Muscle layer of duodenum (tissue), 2 donors: ENCODE data around the gene TFIP11.

Experiments used
- H3K27ac ChIP-seq: one replicate; pipeline ENCODE4 v1.7.0; 2013; ENCODE audit warnings: mild to moderate bottlenecking, low read length
- H3K27me3 ChIP-seq: one replicate; pipeline ENCODE4 v1.7.0; 2013; ENCODE audit warnings: low read depth, mild to moderate bottlenecking, control low read depth, low read length
- H3K36me3 ChIP-seq, 2 donors: one replicate each; pipeline ENCODE4 v1.7.0; 2013; ENCODE audit warnings: low read length in 2 of 2, control low read depth in 1 of 2, mild to moderate bottlenecking in 1 of 2; ENCODE audit not compliant: insufficient read depth in 2 of 2, control insufficient read depth in 1 of 2
- H3K4me1 ChIP-seq, 2 donors: one replicate each; pipeline ENCODE4 v1.7.0; 2013; ENCODE audit warnings: low read length in 2 of 2, mild to moderate bottlenecking in 2 of 2, control low read depth in 1 of 2, moderate library complexity in 1 of 2; ENCODE audit not compliant: insufficient read depth in 2 of 2, control insufficient read depth in 1 of 2
- H3K4me3 ChIP-seq, 2 donors: one replicate each; pipeline ENCODE4 v1.7.0; 2013; ENCODE audit warnings: low read length in 2 of 2, low read depth in 1 of 2, mild to moderate bottlenecking in 1 of 2
- H3K9me3 ChIP-seq, 2 donors: one replicate each; pipeline ENCODE4 v1.7.0; 2013; ENCODE audit warnings: low read length in 2 of 2, control low read depth in 1 of 2, mild to moderate bottlenecking in 1 of 2; ENCODE audit not compliant: control insufficient read depth in 1 of 2
- donor health status: healthy.

Gene TFIP11

GRCh38 chr22:26524870-26525269, 12.6 kb upstream of the TFIP11 start:
- Histone ChIP-seq H3K27ac (no peak overlapping the region), H3K36me3 (peaks cover 12 to 19% of the 10 kb centered on the region in 2 donors), H3K4me3 (no peak overlapping the region), H3K9me3 (no peaks in the 10 kb centered on the region), H3K27me3 (no peaks in the 10 kb centered on the region), H3K4me1 (no peaks in the 10 kb centered on the region)

- no peak overlapping the region for H3K4me3 ChIP-seq
- H3K9me3 ChIP-seq: no peaks in the 10 kb centered on the region
- no peaks in the 10 kb centered on the region for H3K27me3 ChIP-seq
- H3K4me1 ChIP-seq: no peaks in the 10 kb centered on the region
- H3K36me3 ChIP-seq: peaks cover 5 to 12% of the 10 kb centered on the region in 2 donors
- no peak overlapping the region for H3K27ac ChIP-seq
Measured at GRCh38 chr22:26522592-26522991, 10.3 kb upstream of the TFIP11 start.

GRCh38 chr22:26522012-26522411, 9.7 kb upstream of the TFIP11 start:
- Histone ChIP-seq H3K4me3 (no peak overlapping the region), H3K4me1 (no peaks in the 10 kb centered on the region), H3K27ac (no peak overlapping the region), H3K36me3 (peaks cover 0 to 8% of the 10 kb centered on the region in 2 donors), H3K9me3 (no peaks in the 10 kb centered on the region), H3K27me3 (no peaks in the 10 kb centered on the region)

GRCh38 chr22:26517429-26517828, 5.2 kb upstream of the TFIP11 start:
- Histone ChIP-seq H3K4me3 (no peak overlapping the region), H3K27me3 (no peaks in the 10 kb centered on the region), H3K4me1 (peaks cover 7 to 8% of the 10 kb centered on the region in 2 donors), H3K27ac (no peak overlapping the region), H3K36me3 (no peaks in the 10 kb centered on the region), H3K9me3 (no peaks in the 10 kb centered on the region)

DNA sequence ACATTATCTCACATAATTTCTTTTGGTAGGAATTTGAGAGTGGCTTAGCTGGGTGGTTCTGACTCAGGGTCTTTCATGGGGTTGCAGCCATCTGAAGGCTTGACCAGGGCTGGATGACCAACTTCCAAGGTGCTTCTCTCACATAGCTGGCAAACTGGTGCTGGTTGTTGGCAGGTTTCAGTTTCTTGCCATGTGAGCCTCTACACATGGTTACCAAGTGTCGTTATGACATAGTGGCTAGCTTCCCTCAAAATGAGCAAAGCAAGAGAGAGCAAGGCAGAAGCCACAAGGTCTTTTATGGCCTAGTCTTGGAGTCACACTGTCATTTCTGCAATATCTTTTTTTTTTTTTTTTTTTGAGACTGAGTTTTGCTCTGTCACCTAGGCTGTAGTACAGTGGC, 4.2 kb upstream of the TFIP11 start:
- peaks cover 10 to 13% of the 10 kb centered on the region in 2 donors for H3K4me1 ChIP-seq
- H3K9me3 ChIP-seq: no peaks in the 10 kb centered on the region
- H3K27me3 ChIP-seq: no peaks in the 10 kb centered on the region
- no peaks in the 10 kb centered on the region for H3K36me3 ChIP-seq
- H3K4me3 ChIP-seq: no peak overlapping the region
- no peak overlapping the region for H3K27ac ChIP-seq

DNA sequence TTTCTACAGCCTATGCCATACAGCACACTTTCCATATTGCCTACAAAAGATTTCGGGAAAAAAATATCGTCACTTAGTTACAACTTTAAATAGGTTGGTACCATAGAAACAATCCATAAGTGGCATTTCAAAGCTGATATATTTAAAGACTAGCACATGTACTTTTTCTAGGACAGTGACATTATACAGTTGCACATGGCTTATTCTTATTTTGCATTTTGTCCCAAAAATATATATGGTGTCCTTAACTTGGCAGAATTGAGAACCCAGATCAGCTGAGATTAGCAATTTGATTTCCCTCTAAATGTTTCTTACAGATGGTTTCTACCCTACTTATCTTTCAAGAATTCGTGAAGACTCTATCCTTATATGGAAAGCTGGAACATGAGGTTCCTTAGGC, 3.7 kb upstream of the TFIP11 start:
- no peaks in the 10 kb centered on the region for H3K9me3 ChIP-seq
- H3K4me3 ChIP-seq: no peak overlapping the region
- peaks cover 12 to 18% of the 10 kb centered on the region in 2 donors for H3K4me1 ChIP-seq
- H3K27me3 ChIP-seq: no peaks in the 10 kb centered on the region
- no peaks in the 10 kb centered on the region for H3K36me3 ChIP-seq
- H3K27ac ChIP-seq: no peak overlapping the region

DNA sequence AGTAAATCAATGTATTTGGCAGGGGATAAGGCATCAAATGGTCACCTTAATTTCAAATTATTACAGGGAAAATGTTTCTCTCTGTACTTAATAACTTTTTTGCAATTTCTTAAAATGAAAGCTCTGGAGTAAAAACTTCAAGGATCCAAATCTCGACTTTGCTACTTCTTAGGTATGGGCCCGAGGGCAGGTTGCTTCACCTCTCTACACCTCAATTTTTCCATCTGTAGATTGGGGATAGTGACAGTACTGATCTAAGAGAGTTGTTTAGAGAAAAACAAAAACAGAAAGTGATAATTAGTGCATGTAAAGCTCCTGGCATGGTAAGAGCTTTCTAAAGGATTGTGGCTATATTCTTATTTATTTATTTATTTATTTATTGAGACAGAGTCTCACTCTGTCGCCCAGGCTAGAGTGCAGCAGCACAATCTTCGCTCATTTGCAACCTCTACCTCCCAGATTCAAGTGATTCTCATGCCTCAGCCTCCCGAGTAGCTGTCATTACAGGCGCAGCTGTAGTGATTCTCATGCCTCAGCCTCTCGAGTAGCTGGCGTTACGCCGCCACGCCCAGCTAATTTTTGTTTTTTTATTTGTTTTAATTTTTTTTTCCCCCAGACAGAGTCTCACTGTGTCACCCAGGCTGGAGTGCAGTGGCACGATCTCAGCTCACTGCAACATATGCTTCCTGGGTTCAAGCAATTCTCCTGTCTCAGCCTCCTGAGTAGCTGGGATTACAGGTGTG, 2.3 kb upstream of the TFIP11 start:
- no peaks in the 10 kb centered on the region for H3K27me3 ChIP-seq
- no peak overlapping the region for H3K27ac ChIP-seq
- H3K9me3 ChIP-seq: no peaks in the 10 kb centered on the region
- no peak overlapping the region for H3K4me3 ChIP-seq
- H3K4me1 ChIP-seq: peaks cover 12 to 23% of the 10 kb centered on the region in 2 donors
- peaks cover 9 to 11% of the 10 kb centered on the region in 2 donors for H3K36me3 ChIP-seq

GRCh38 chr22:26513838-26514237, 1.6 kb upstream of the TFIP11 start:
- Histone ChIP-seq H3K4me3 (no peak overlapping the region), H3K27me3 (no peaks in the 10 kb centered on the region), H3K9me3 (no peaks in the 10 kb centered on the region), H3K27ac (no peak overlapping the region), H3K36me3 (peaks cover 15 to 18% of the 10 kb centered on the region in 2 donors), H3K4me1 (peaks cover 12 to 23% of the 10 kb centered on the region in 2 donors)

DNA sequence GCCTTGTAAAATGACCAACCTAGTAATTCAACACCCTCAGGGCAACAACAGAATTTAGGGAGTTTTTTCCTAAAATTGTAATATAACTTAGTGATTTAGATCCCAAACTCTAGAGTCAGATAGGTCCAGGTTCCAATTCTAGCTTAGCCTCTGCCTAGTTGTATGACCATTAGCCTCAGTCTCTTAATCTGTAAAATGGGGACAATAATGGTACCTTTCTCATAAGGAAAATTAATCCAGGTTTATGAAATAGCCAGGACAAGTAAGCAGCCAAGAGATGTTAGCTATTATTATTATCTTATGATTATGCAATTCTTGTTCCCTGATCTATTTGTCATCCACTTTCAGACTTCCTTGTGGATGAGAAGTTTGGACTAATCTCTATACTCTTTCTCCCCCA, 4.1 kb downstream of the TFIP11 start:
- H3K4me3 ChIP-seq: no peak overlapping the region
- no peaks in the 10 kb centered on the region for H3K27me3 ChIP-seq
- H3K27ac ChIP-seq: no peak overlapping the region
- H3K36me3 ChIP-seq: peaks cover 53 to 68% of the 10 kb centered on the region in 2 donors
- H3K9me3 ChIP-seq: no peaks in the 10 kb centered on the region
- H3K4me1 ChIP-seq: peaks cover 7 to 19% of the 10 kb centered on the region in 2 donors

DNA sequence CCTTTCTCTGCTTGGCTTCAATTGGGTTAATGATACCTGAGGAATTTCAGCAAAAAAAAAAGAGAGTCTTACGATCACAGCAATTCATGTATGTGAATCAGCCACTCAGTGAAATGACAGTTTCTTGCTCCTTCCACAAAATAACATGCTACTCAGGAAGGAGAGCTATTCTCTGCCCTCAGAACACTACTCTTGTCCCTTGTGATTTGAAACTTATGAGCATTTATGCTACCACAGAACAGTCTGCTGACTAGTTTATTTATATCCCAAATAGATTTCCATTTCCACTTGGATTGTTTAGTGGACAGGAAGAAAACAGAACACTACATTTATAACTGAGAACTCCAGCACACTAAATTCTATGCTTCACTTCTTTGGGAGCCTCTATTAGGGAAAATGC, 8.5 kb downstream of the TFIP11 start:
- no peak overlapping the region for H3K27ac ChIP-seq
- no peak overlapping the region for H3K4me3 ChIP-seq
- no peaks in the 10 kb centered on the region for H3K4me1 ChIP-seq
- no peaks in the 10 kb centered on the region for H3K27me3 ChIP-seq
- no peaks in the 10 kb centered on the region for H3K9me3 ChIP-seq
- H3K36me3 ChIP-seq: peaks cover 69 to 90% of the 10 kb centered on the region in 2 donors

DNA sequence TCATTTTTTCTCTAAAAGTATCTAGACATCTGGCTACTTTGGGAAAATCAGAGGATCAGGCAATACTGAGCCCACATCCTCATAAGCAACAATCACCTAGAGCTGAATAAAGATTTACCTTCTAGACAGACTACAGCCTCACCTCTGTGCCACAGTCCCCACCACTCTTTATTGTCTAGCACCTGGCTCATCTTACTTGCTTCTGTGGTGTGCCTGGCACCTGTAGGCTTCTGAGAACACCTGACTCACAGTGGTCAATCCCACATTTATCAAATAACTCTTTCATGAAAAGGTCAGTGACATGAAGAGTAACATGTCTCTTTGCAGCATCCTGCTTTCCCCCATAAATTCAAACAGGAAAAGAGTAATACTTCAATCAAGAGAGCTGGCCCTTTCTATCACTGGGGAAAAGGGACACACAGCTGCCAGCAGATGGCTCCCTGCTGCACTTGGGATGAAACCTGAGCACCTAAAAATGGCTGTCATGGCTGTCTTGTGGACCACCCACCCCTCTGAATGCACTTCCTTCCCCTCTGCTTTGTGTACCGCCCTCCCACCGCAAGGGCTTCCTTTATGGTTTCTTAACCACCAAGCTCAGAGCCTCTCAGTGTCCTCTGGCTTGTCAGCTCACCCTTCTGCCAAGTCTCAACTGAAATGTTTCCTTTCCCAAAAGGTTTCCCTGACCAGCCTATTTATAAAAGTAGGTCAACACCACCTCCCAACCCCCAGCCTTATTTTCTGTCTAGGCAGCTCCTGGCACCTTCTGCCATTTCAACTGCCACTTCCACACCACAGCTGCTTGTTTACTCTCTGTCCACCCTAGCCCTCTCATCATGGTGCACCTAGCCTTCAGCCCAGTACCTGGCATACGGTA, 9.3 kb downstream of the TFIP11 start:
- Histone ChIP-seq H3K27ac (no peak overlapping the region), H3K4me1 (no peaks in the 10 kb centered on the region), H3K4me3 (no peak overlapping the region), H3K36me3 (peaks cover 67 to 84% of the 10 kb centered on the region in 2 donors), H3K9me3 (no peaks in the 10 kb centered on the region), H3K27me3 (no peaks in the 10 kb centered on the region)
